OCI-LY1 (cell line): ENCODE results near the gene ENDOU.

Experiments used
- H2AFZ ChIP-seq: fragments of 200-600 bp; sonication (generic), shearing (Covaris generic); 2 replicates; pipeline ENCODE4 v1.6.0; 2014; ENCODE audit warnings: antibody characterized with exemption, mild to moderate bottlenecking, low read length
- H3F3A ChIP-seq: fragments of 200-600 bp; sonication (generic), shearing (Covaris generic); 2 replicates; pipeline ENCODE4 v1.6.0; 2014; ENCODE audit warnings: mild to moderate bottlenecking, antibody characterized with exemption, low read length, moderate library complexity; ENCODE audit not compliant: insufficient read depth
- H3K27ac ChIP-seq: fragments of 200-600 bp; sonication (generic); 2 replicates; pipeline ENCODE4 v1.5.1; 2014; ENCODE audit warnings: low read length, mixed run types, mild to moderate bottlenecking, low read depth; ENCODE audit not compliant: poor library complexity, severe bottlenecking
- H3K27me3 ChIP-seq: fragments of 200-600 bp; sonication (generic); 2 replicates; pipeline ENCODE4 v1.6.0; 2014; ENCODE audit warnings: antibody characterized with exemption, mild to moderate bottlenecking, low read length, moderate library complexity; ENCODE audit not compliant: insufficient read depth
- H3K36me3 ChIP-seq: fragments of 200-600 bp; sonication (generic); 2 replicates; pipeline ENCODE4 v1.6.1; 2014; ENCODE audit warnings: mild to moderate bottlenecking, antibody characterized with exemption, low read length, moderate library complexity, mixed read lengths; ENCODE audit not compliant: insufficient read depth
- H3K4me1 ChIP-seq: fragments of 200-600 bp; sonication (generic); 2 replicates; pipeline ENCODE4 v1.5.1; 2014; ENCODE audit warnings: mild to moderate bottlenecking, low read length, moderate library complexity; ENCODE audit not compliant: insufficient read depth, severe bottlenecking
- H3K4me2 ChIP-seq: fragments of 200-600 bp; sonication (generic), shearing (Covaris generic); 2 replicates; pipeline ENCODE4 v1.6.1; 2014; ENCODE audit warnings: low read length
- H3K4me3 ChIP-seq: fragments of 200-600 bp; sonication (generic); 2 replicates; pipeline ENCODE4 v1.5.1; 2014; ENCODE audit warnings: low read length, low read depth, mild to moderate bottlenecking, mixed read lengths; ENCODE audit not compliant: poor library complexity, severe bottlenecking
- H3K79me2 ChIP-seq: fragments of 200-600 bp; shearing (Covaris generic); 2 replicates; pipeline ENCODE4 v1.6.1; 2016; ENCODE audit warnings: mixed run types, low read length, mixed read lengths; ENCODE audit not compliant: insufficient read depth
- H3K9ac ChIP-seq: fragments of 200-600 bp; sonication (generic), shearing (Covaris generic); 2 replicates; pipeline ENCODE4 v1.6.1; 2014; ENCODE audit warnings: mild to moderate bottlenecking, low read length, mixed read lengths
- H3K9me2 ChIP-seq: fragments of 200-600 bp; sonication (generic), shearing (Covaris generic); 2 replicates; pipeline ENCODE4 v1.6.1; 2014; ENCODE audit warnings: low read depth, mild to moderate bottlenecking, low read length, mixed read lengths
- H3K9me3 ChIP-seq: fragments of 200-600 bp; shearing (Covaris generic); 2 replicates; pipeline ENCODE4 v1.6.1; 2014; ENCODE audit warnings: low read length, mixed read lengths
- H4K20me1 ChIP-seq: fragments of 200-600 bp; sonication (generic), shearing (Covaris generic); 2 replicates; pipeline ENCODE4 v1.6.0; 2016; ENCODE audit warnings: mild to moderate bottlenecking, low read length; ENCODE audit not compliant: insufficient read depth
- CTCF ChIP-seq: fragments of 200-600 bp; sonication (generic), shearing (Covaris generic); IDR thresholded peaks from 2 replicates; pipeline ENCODE4 v1.5.1; 2017; ENCODE audit warnings: mild to moderate bottlenecking, antibody characterized with exemption, low read length, moderate library complexity, mixed read lengths
- EZH2 ChIP-seq: fragments of 200-600 bp; sonication (generic), shearing (Covaris generic); IDR thresholded peaks from 2 replicates; pipeline ENCODE4 v1.8.0; 2017; ENCODE audit warnings: borderline replicate concordance, mixed run types, mild to moderate bottlenecking, antibody characterized with exemption, low read length, moderate library complexity, mixed read lengths

Gene ENDOU

GRCh38 chr12:47763481-47764346 is 38.4 kb upstream of the ENDOU start:
- peaks cover 10% of the 10 kb centered on the region for H3K4me1 ChIP-seq
- H4K20me1 ChIP-seq = no peaks in the 10 kb centered on the region
- H3K79me2 ChIP-seq = no peaks in the 10 kb centered on the region
- H3K27me3 ChIP-seq = 0 out of 2 replicates have a peak, but pooled peaks cover 4% of the 10 kb centered on the region
- no peak overlapping the region for H2AFZ ChIP-seq
- H3K36me3 ChIP-seq = no peaks in the 10 kb centered on the region
- H3K9me2 ChIP-seq = no peaks in the 10 kb centered on the region
- no peak overlapping the region for H3K27ac ChIP-seq
- TF ChIP-seq CTCF (no peak), EZH2 (no peak)
- no peaks in the 10 kb centered on the region for H3F3A ChIP-seq
- no peaks in the 10 kb centered on the region for H3K9me3 ChIP-seq
- H3K4me2 ChIP-seq = no peak overlapping the region
- H3K4me3 ChIP-seq = no peak overlapping the region
- no peak overlapping the region for H3K9ac ChIP-seq

- Histone ChIP-seq H3K27me3 (0 out of 2 replicates have a peak, but pooled peaks cover 4% of the 10 kb centered on the region), H3K79me2 (no peaks in the 10 kb centered on the region), H3K36me3 (no peaks in the 10 kb centered on the region), H2AFZ (no peak overlapping the region), H3K9ac (no peak overlapping the region), H3K4me1 (peaks cover 13% of the 10 kb centered on the region), H3F3A (no peaks in the 10 kb centered on the region), H4K20me1 (no peaks in the 10 kb centered on the region), H3K27ac (no peak overlapping the region), H3K9me2 (no peaks in the 10 kb centered on the region), H3K9me3 (no peaks in the 10 kb centered on the region), H3K4me3 (no peak overlapping the region), H3K4me2 (no peak overlapping the region)
- no peak for TF ChIP-seq EZH2
- TF ChIP-seq CTCF = no peak
Observed at GRCh38 chr12:47762850-47763465, 37.7 kb upstream of the ENDOU start.

- no peaks in the 10 kb centered on the region for H3F3A ChIP-seq
- no peak within 1 kb of the TSS for H2AFZ ChIP-seq
- no peaks in the 10 kb centered on the region for H4K20me1 ChIP-seq
- H3K4me2 ChIP-seq = peak within 1 kb of the TSS; percentile 91
- no peaks in the 10 kb centered on the region for H3K9me2 ChIP-seq
- no peaks in the 10 kb centered on the region for H3K9me3 ChIP-seq
- no peak for TF ChIP-seq EZH2
- peak; percentile 42 for TF ChIP-seq CTCF
- no peaks in the 10 kb centered on the region for H3K79me2 ChIP-seq
- H3K27me3 ChIP-seq = peaks cover 4% of the 10 kb centered on the region; the same call in 1 of the 2 replicates
- H3K27ac ChIP-seq = no peak within 1 kb of the TSS
- H3K4me3 ChIP-seq = peak within 1 kb of the TSS; percentile 62
- H3K9ac ChIP-seq = peak within 1 kb of the TSS; percentile 43
- H3K36me3 ChIP-seq = no peaks in the 10 kb centered on the region
- peaks cover 13% of the 10 kb centered on the region for H3K4me1 ChIP-seq
Observed at GRCh38 chr12:47758834-47759690, 33.8 kb upstream of the ENDOU start, which contains the start of gene RAPGEF3. RAPGEF3 (minus strand) TSS chr12:47758880; CDS start chr12:47758556, 324 bp downstream.
